RWPE1 (cell line): ENCODE results near the gene COL28A1.

ENCODE experiments used
- CTCF ChIA-PET: fragments of 350-600 bp; sonication (Branson Sonifier 250); formaldehyde crosslinking; extraction: SDS; loops from one replicate; lab custom pipeline; 2021; lab: Yijun Ruan, JAX
- POLR2A ChIA-PET: fragments of 400-600 bp; formaldehyde crosslinking; extraction: SDS; loops from one replicate; lab custom pipeline; 2020; ENCODE audit warnings: antibody characterized with exemption; ENCODE audit not compliant: low non-redundant PET; lab: Yijun Ruan, JAX
- DNase-seq: peaks from one replicate; pipeline ENCODE4 v3.0.0; 2012; ENCODE audit warnings: low spot score
- H3K27ac ChIP-seq: fragments of 450-650 bp; 2 replicates; pipeline ENCODE4 v1.5.1; 2017
- TF ChIP-seq, protein P1 (sequence below): fragments of 450-650 bp; conservative IDR thresholded peaks from 2 replicates; pipeline ENCODE4 v1.5.1; 2017; ENCODE audit warnings: low read depth, mild to moderate bottlenecking

The COL28A1 gene

DNA sequence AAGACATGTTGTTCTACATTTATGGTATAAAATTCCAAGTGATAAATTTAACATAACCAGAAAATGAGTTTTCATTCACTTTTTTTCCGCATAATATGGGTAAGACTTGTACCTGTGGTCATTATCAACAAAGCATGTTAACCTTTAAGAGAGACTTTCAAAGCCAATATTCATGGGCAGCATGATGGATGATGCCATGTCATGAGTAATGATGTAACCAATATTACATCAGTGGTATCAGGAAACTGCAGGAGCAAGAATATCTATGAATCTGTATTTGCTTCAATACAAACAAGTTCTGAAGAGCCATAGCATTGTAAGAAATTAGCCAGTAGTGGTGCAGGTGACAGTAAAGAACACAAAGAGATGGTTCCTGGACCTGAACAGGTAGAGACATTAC is 226.5 kb downstream of the COL28A1 start:
- no peak overlapping the region for H3K27ac ChIP-seq
- ChIA-PET CTCF (no interaction called here), POLR2A (no interaction called here)
- no peak for DNase-seq
- TF ChIP-seq, protein P1, sequence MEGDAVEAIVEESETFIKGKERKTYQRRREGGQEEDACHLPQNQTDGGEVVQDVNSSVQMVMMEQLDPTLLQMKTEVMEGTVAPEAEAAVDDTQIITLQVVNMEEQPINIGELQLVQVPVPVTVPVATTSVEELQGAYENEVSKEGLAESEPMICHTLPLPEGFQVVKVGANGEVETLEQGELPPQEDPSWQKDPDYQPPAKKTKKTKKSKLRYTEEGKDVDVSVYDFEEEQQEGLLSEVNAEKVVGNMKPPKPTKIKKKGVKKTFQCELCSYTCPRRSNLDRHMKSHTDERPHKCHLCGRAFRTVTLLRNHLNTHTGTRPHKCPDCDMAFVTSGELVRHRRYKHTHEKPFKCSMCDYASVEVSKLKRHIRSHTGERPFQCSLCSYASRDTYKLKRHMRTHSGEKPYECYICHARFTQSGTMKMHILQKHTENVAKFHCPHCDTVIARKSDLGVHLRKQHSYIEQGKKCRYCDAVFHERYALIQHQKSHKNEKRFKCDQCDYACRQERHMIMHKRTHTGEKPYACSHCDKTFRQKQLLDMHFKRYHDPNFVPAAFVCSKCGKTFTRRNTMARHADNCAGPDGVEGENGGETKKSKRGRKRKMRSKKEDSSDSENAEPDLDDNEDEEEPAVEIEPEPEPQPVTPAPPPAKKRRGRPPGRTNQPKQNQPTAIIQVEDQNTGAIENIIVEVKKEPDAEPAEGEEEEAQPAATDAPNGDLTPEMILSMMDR: no peak
